GM12874 (cell line): ENCODE measurements around the gene IER5.

Source experiments
- CTCF ChIP-seq: IDR thresholded peaks from 2 replicates; pipeline ENCODE4 v1.5.1; 2011; ENCODE audit warnings: low read depth, mild to moderate bottlenecking, control low read depth, low read length, moderate library complexity; ENCODE audit not compliant: insufficient read depth

IER5 gene

GRCh38 chr1:181106022-181106312 lies 17.5 kb downstream of the IER5 start:
- TF ChIP-seq CTCF, result no peak

- TF ChIP-seq CTCF, result no peak
These were observed 18.0 kb downstream of the IER5 start for GRCh38 chr1:181106479-181106878.

GRCh38 chr1:181107711-181108110 lies 19.2 kb downstream of the IER5 start:
- no peak for TF ChIP-seq CTCF

GRCh38 chr1:181108304-181108867 lies 19.9 kb downstream of the IER5 start:
- no peak for TF ChIP-seq CTCF

GRCh38 chr1:181110013-181110412 lies 21.5 kb downstream of the IER5 start:
- no peak for TF ChIP-seq CTCF

GRCh38 chr1:181111559-181111958 lies 23.1 kb downstream of the IER5 start:
- TF ChIP-seq CTCF, result no peak

GRCh38 chr1:181112071-181112929 lies 23.8 kb downstream of the IER5 start:
- TF ChIP-seq CTCF, result no peak
